ENCODE measurements around the gene GPR146.

- no peak for TF ChIP-seq CTCF (IDR thresholded peaks at IDR 0.05)
- no peak for TF ChIP-seq POLR2AphosphoS5 (IDR thresholded peaks at IDR 0.05)
Observed at GRCh38 chr7:1100834-1101562, 56.7 kb downstream of the GPR146 start.

All from esophagus muscularis mucosa (tissue), 3 donors.